Ishikawa (cell line): ENCODE data around the gene PELI3.

Experiments
- CEBPB ChIP-seq: IDR thresholded peaks from 2 replicates; pipeline ENCODE4 v1.6.1; 2012
- EGR1 ChIP-seq: IDR thresholded peaks from 2 replicates; pipeline ENCODE4 v1.6.1; 2012
- EP300 ChIP-seq: IDR thresholded peaks from 2 replicates; pipeline ENCODE4 v1.6.1; 2012; ENCODE audit warnings: borderline replicate concordance
- FOXM1 ChIP-seq: IDR thresholded peaks from 2 replicates; pipeline ENCODE4 v1.6.1; 2012; ENCODE audit warnings: low read depth, borderline replicate concordance
- NFIC ChIP-seq: IDR thresholded peaks from 2 replicates; pipeline ENCODE4 v1.6.1; 2012
- RAD21 ChIP-seq: IDR thresholded peaks from 2 replicates; pipeline ENCODE4 v1.6.1; 2012; ENCODE audit warnings: low read depth
- REST ChIP-seq: IDR thresholded peaks from 2 replicates; pipeline ENCODE4 v1.6.1; 2012; ENCODE audit warnings: low read depth, mild to moderate bottlenecking
- TAF1 ChIP-seq: IDR thresholded peaks from 2 replicates; pipeline ENCODE4 v1.6.1; 2012; ENCODE audit warnings: low read depth, mild to moderate bottlenecking
- TEAD4 ChIP-seq: IDR thresholded peaks from 2 replicates; pipeline ENCODE4 v1.6.1; 2012
- YY1 ChIP-seq: IDR thresholded peaks from 2 replicates; pipeline ENCODE4 v1.6.1; 2012; ENCODE audit warnings: low read depth
- ZBTB7A ChIP-seq: IDR thresholded peaks from 2 replicates; pipeline ENCODE4 v1.6.1; 2012; ENCODE audit warnings: low read depth
- TF ChIP-seq, protein P1 (sequence below): IDR thresholded peaks from 2 replicates; pipeline ENCODE4 v1.6.1; 2012
- TF ChIP-seq, protein P2 (sequence below): IDR thresholded peaks from 2 replicates; pipeline ENCODE4 v1.6.1; 2012

- TF ChIP-seq FOXM1 (no peak), RAD21 (no peak; the same call in 1 of the 2 replicates), EP300 (peak; percentile 36; the same call in 1 of the 2 replicates), YY1 (peak; percentile 72), REST (peak; percentile 100), EGR1 (no peak), CEBPB (no peak; the same call in 1 of the 2 replicates), TAF1 (peak; percentile 15; the same call in 1 of the 2 replicates), TEAD4 (peak; percentile 76), ZBTB7A (no peak), NFIC (peak; percentile 56; the same call in 1 of the 2 replicates)
- TF ChIP-seq, protein P1, sequence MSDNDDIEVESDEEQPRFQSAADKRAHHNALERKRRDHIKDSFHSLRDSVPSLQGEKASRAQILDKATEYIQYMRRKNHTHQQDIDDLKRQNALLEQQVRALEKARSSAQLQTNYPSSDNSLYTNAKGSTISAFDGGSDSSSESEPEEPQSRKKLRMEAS, result peak; percentile 96
- TF ChIP-seq, protein P2, sequence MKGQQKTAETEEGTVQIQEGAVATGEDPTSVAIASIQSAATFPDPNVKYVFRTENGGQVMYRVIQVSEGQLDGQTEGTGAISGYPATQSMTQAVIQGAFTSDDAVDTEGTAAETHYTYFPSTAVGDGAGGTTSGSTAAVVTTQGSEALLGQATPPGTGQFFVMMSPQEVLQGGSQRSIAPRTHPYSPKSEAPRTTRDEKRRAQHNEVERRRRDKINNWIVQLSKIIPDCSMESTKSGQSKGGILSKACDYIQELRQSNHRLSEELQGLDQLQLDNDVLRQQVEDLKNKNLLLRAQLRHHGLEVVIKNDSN, result peak; percentile 36; the same call in 1 of the 2 replicates
These were observed 45.1 kb upstream of the PELI3 start for GRCh38 chr11:66421492-66422205.
